WTC11 (cell line): ENCODE measurements around the gene PRR15. TPM values are rescaled to one million over a fixed set of nuclear protein-coding genes. Genes with fewer than 3 reads are reported as not detected.

Experiments
- ATAC-seq: fragments of 200-7000 bp; cut with Tn5 transposase; 2 replicates; pipeline ENCODE4 v1.10.0; 2021; ENCODE audit warnings: mild to moderate bottlenecking, moderate library complexity
- CTCF ChIA-PET: fragments of 300-600 bp; sonication (Branson Sonifier 250); formaldehyde crosslinking; loops from one replicate; lab custom pipeline; 2021; ENCODE audit warnings: antibody characterized with exemption; lab: Charles Lee
- POLR2A ChIA-PET: fragments of 350-600 bp; sonication (Branson Sonifier 250); formaldehyde crosslinking; loops from one replicate; lab custom pipeline; 2021; ENCODE audit warnings: antibody characterized with exemption; lab: Charles Lee
- DNase-seq: peaks from one replicate; pipeline ENCODE4 v3.0.0; 2021; ENCODE audit warnings: low spot score
- H3K27ac Mint-ChIP-seq: 2 replicates; pipeline ENCODE4 v1.8.0; 2021; ENCODE audit warnings: mixed read lengths
- H3K27me3 Mint-ChIP-seq: 2 replicates; pipeline ENCODE4 v1.8.0; 2021; ENCODE audit warnings: low read depth, mild to moderate bottlenecking, moderate library complexity, mixed read lengths
- H3K36me3 Mint-ChIP-seq: 2 replicates; pipeline ENCODE4 v1.8.0; 2021; ENCODE audit warnings: mixed read lengths
- H3K4me1 Mint-ChIP-seq: 2 replicates; pipeline ENCODE4 v1.8.0; 2022; ENCODE audit warnings: mixed read lengths
- H3K4me3 Mint-ChIP-seq: 2 replicates; pipeline ENCODE4 v1.8.0; 2021; ENCODE audit warnings: mild to moderate bottlenecking, moderate library complexity, mixed read lengths
- H3K9me3 Mint-ChIP-seq: 2 replicates; pipeline ENCODE4 v1.8.0; 2021; ENCODE audit warnings: mixed read lengths
- FOXP1 ChIP-seq: sonication (generic); formaldehyde crosslinking; IDR thresholded peaks from 2 replicates; pipeline ENCODE4 v1.8.0; 2022; ENCODE audit warnings: missing genetic modification reagents, mild to moderate bottlenecking, moderate library complexity, borderline replicate concordance
- HMGXB4 ChIP-seq: sonication (generic); formaldehyde crosslinking; IDR thresholded peaks from 2 replicates; pipeline ENCODE4 v1.8.1; 2023; ENCODE audit warnings: mild to moderate bottlenecking, moderate library complexity, missing genetic modification reagents
- JAZF1 ChIP-seq: fragments of 250-450 bp; sonication (Bioruptor Pico); IDR thresholded peaks from 2 replicates; pipeline ENCODE4 v1.9.0; 2021; ENCODE audit warnings: moderate library complexity, mild to moderate bottlenecking, inconsistent platforms
- JUN ChIP-seq: sonication (generic); formaldehyde crosslinking; IDR thresholded peaks from 2 replicates; pipeline ENCODE4 v1.8.0; 2023; ENCODE audit warnings: mild to moderate bottlenecking, missing genetic modification reagents
- MXD4 ChIP-seq: fragments of 250-450 bp; sonication (Bioruptor Pico); IDR thresholded peaks from 2 replicates; pipeline ENCODE4 v1.8.0; 2021; ENCODE audit warnings: mild to moderate bottlenecking, moderate library complexity, borderline replicate concordance
- NFE2L1 ChIP-seq: sonication (generic); formaldehyde crosslinking; IDR thresholded peaks from 2 replicates; pipeline ENCODE4 v1.8.1; 2023; ENCODE audit warnings: missing genetic modification reagents
- SMAD3 ChIP-seq: sonication (generic); formaldehyde crosslinking; IDR thresholded peaks from 2 replicates; pipeline ENCODE4 v1.8.0; 2022; ENCODE audit warnings: missing genetic modification reagents, mild to moderate bottlenecking, borderline replicate concordance
- TCF7 ChIP-seq: sonication (generic); formaldehyde crosslinking; IDR thresholded peaks from 2 replicates; pipeline ENCODE4 v1.8.0; 2022; ENCODE audit warnings: mild to moderate bottlenecking, low read depth, missing genetic modification reagents, moderate library complexity
- TEAD1 ChIP-seq: sonication (generic); formaldehyde crosslinking; IDR thresholded peaks from 2 replicates; pipeline ENCODE4 v1.8.0; 2022; ENCODE audit warnings: mild to moderate bottlenecking, missing genetic modification reagents
- ZNF263 ChIP-seq: sonication (generic); formaldehyde crosslinking; IDR thresholded peaks from 2 replicates; pipeline ENCODE4 v1.8.1; 2022; ENCODE audit warnings: low read depth, mild to moderate bottlenecking, moderate library complexity, missing genetic modification reagents
- ZNF416 ChIP-seq: fragments of 250-450 bp; sonication (Bioruptor Pico); IDR thresholded peaks from 2 replicates; pipeline ENCODE4 v1.9.0; 2021; ENCODE audit warnings: mild to moderate bottlenecking, inconsistent platforms
- total RNA-seq: library from RNA; stranded (reverse); gene quantifications from 3 replicates; pipeline ENCODE4 v1.2.3, GENCODE V29; 2021
- TF ChIP-seq, protein P1 (sequence below): sonication (generic); formaldehyde crosslinking; IDR thresholded peaks from 2 replicates; pipeline ENCODE4 v1.8.1; 2022; ENCODE audit warnings: mild to moderate bottlenecking, missing genetic modification reagents, moderate library complexity, borderline replicate concordance
- TF ChIP-seq, protein P2 (sequence below): sonication (generic); formaldehyde crosslinking; conservative IDR thresholded peaks from 2 replicates; pipeline ENCODE4 v1.8.1; 2023; ENCODE audit warnings: mild to moderate bottlenecking, low read depth, missing genetic modification reagents, moderate library complexity
- TF ChIP-seq, protein P3 (sequence below): sonication (generic); formaldehyde crosslinking; IDR thresholded peaks from 2 replicates; pipeline ENCODE4 v1.8.0; 2022; ENCODE audit warnings: mild to moderate bottlenecking, missing genetic modification reagents
- TF ChIP-seq, protein P4 (sequence below): sonication (generic); formaldehyde crosslinking; conservative IDR thresholded peaks from 2 replicates; pipeline ENCODE4 v1.8.1; 2022; ENCODE audit warnings: mild to moderate bottlenecking, missing genetic modification reagents
- TF ChIP-seq, protein P5 (sequence below): fragments of 250-450 bp; sonication (Bioruptor Pico); IDR thresholded peaks from 2 replicates; pipeline ENCODE4 v1.9.0; 2021; ENCODE audit warnings: mild to moderate bottlenecking

The PRR15 gene
- total RNA-seq, 1 experiment from 2014 or later = 21.2 TPM

DNA sequence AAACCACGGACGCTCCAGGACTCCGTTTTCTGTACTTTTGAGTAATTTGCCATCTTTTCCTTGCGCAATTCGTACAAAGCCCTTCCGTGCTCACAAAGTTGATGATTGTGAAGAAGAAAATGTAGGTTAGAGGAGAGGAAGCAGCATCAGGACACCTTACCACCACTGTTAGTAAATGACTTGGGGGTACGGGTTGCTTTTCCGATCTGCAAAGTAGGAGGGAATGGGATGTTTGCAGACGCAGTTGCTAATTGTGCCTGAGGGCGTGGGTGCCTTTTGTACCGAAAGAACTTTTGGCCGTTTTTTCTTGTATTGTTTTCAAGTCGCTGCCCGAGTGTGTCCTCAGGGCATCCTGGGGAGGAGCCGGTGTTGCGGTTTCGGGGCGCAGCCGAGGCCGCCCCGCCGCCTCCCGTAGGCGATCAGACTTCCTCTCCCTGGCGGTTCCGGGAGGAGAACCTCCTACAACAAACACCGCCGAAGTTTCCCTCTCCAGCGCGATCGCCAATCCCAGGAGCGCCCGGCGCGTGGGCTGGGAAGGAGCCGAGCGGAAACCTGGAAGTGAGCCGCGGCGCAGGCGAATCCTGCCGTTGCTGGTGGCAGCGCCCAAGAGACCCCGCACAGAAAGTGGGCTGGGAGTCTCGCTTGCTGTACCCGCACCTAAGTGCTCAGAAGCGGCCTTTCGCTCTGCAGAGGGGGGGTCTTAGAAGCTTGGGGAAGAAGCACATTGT, 1.0 kb downstream of the PRR15 start (continued):
- TF ChIP-seq, protein P1, sequence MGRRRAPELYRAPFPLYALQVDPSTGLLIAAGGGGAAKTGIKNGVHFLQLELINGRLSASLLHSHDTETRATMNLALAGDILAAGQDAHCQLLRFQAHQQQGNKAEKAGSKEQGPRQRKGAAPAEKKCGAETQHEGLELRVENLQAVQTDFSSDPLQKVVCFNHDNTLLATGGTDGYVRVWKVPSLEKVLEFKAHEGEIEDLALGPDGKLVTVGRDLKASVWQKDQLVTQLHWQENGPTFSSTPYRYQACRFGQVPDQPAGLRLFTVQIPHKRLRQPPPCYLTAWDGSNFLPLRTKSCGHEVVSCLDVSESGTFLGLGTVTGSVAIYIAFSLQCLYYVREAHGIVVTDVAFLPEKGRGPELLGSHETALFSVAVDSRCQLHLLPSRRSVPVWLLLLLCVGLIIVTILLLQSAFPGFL (CRISPR knock-in tag) = no peak
- TF ChIP-seq, protein P2, sequence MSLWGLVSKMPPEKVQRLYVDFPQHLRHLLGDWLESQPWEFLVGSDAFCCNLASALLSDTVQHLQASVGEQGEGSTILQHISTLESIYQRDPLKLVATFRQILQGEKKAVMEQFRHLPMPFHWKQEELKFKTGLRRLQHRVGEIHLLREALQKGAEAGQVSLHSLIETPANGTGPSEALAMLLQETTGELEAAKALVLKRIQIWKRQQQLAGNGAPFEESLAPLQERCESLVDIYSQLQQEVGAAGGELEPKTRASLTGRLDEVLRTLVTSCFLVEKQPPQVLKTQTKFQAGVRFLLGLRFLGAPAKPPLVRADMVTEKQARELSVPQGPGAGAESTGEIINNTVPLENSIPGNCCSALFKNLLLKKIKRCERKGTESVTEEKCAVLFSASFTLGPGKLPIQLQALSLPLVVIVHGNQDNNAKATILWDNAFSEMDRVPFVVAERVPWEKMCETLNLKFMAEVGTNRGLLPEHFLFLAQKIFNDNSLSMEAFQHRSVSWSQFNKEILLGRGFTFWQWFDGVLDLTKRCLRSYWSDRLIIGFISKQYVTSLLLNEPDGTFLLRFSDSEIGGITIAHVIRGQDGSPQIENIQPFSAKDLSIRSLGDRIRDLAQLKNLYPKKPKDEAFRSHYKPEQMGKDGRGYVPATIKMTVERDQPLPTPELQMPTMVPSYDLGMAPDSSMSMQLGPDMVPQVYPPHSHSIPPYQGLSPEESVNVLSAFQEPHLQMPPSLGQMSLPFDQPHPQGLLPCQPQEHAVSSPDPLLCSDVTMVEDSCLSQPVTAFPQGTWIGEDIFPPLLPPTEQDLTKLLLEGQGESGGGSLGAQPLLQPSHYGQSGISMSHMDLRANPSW (CRISPR knock-in tag) = no peak
- TF ChIP-seq TCF7 (CRISPR knock-in tag) (no peak), SMAD3 (CRISPR knock-in tag) (no peak), JAZF1 (CRISPR knock-in tag) (no peak), JUN (CRISPR knock-in tag) (no peak), FOXP1 (no peak), MXD4 (CRISPR knock-in tag) (no peak), TEAD1 (CRISPR knock-in tag) (no peak), ZNF416 (CRISPR knock-in tag) (no peak), ZNF263 (no peak)
- TF ChIP-seq, protein P3, sequence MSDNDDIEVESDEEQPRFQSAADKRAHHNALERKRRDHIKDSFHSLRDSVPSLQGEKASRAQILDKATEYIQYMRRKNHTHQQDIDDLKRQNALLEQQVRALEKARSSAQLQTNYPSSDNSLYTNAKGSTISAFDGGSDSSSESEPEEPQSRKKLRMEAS = peak; percentile 37; the same call in 1 of the 2 replicates
- TF ChIP-seq, protein P4, sequence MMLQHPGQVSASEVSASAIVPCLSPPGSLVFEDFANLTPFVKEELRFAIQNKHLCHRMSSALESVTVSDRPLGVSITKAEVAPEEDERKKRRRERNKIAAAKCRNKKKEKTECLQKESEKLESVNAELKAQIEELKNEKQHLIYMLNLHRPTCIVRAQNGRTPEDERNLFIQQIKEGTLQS = no peak
- TF ChIP-seq, protein P5, sequence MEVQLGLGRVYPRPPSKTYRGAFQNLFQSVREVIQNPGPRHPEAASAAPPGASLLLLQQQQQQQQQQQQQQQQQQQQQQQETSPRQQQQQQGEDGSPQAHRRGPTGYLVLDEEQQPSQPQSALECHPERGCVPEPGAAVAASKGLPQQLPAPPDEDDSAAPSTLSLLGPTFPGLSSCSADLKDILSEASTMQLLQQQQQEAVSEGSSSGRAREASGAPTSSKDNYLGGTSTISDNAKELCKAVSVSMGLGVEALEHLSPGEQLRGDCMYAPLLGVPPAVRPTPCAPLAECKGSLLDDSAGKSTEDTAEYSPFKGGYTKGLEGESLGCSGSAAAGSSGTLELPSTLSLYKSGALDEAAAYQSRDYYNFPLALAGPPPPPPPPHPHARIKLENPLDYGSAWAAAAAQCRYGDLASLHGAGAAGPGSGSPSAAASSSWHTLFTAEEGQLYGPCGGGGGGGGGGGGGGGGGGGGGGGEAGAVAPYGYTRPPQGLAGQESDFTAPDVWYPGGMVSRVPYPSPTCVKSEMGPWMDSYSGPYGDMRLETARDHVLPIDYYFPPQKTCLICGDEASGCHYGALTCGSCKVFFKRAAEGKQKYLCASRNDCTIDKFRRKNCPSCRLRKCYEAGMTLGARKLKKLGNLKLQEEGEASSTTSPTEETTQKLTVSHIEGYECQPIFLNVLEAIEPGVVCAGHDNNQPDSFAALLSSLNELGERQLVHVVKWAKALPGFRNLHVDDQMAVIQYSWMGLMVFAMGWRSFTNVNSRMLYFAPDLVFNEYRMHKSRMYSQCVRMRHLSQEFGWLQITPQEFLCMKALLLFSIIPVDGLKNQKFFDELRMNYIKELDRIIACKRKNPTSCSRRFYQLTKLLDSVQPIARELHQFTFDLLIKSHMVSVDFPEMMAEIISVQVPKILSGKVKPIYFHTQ = no peak

GRCh38 chr7:29565224-29565630, 1.6 kb downstream of the PRR15 start:
- CTCF ChIA-PET = interaction anchor here (1.0 kb wide), 1 partner anchor 375 kb away, joined by 3 read pairs; no protein-coding TSS in a partner anchor
- DNase-seq (no peak), ATAC-seq (no peak)
- Mint-ChIP-seq H3K4me1 (peaks cover 60% of the 10 kb centered on the region), H3K36me3 (no peaks in the 10 kb centered on the region), H3K27me3 (peaks cover 20% of the 10 kb centered on the region), H3K4me3 (peak overlapping the region; percentile 90), H3K27ac (peak overlapping the region; percentile 56; the same call in 1 of the 2 replicates), H3K9me3 (no peaks in the 10 kb centered on the region)
- TF ChIP-seq NFE2L1 (CRISPR knock-in tag) (no peak), HMGXB4 (0 out of 2 replicates have a peak, but pooled peaks have one; percentile 1)
- POLR2A ChIA-PET = no interaction called here
